GM19372 (cell line): ENCODE measurements around the gene KRT78.

ENCODE experiments used
- ATAC-seq: cut with Tn5 transposase; IDR thresholded peaks from one replicate; pipeline ENCODE4 v1.9.1; 2021; ENCODE audit warnings: mild to moderate bottlenecking, low read depth, moderate library complexity; ENCODE audit not compliant: unreplicated experiment

KRT78 gene

GRCh38 chr12:52826611-52827498, 21.9 kb downstream of the KRT78 start:
- no peak for ATAC-seq

GRCh38 chr12:52825961-52826360, 22.8 kb downstream of the KRT78 start:
- ATAC-seq = no peak

DNA sequence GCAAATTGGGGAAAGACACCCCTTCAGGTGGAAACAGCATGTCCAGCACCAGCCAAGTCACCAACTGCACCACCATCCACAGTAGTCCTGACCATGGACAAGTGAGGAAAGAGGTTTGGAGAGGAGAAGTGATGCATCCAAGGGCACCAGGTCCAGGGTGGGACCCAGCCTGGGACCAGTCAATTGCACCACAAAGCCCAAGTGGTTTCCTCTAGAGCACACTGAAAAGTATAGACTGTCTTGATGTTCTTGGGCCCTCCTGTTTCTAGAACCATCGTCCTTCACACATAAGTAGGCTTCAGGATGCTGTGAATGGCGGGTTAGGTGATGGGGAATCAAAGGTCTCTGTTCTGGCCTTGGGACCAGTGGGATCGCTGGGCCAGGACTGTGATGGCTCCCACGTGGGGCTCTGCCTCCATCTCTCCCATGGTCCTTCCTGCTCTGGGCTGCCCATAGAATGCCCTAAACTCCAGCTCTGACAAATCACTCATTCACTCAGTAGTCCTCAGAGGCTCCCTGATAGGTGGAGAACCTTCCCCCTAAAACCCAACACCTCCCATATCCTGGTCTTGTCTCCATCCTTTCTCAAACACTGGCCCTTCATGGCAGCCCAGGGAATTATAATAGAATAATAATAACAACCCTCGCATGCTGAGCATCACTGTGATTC, 23.9 kb downstream of the KRT78 start:
- ATAC-seq = no peak

DNA sequence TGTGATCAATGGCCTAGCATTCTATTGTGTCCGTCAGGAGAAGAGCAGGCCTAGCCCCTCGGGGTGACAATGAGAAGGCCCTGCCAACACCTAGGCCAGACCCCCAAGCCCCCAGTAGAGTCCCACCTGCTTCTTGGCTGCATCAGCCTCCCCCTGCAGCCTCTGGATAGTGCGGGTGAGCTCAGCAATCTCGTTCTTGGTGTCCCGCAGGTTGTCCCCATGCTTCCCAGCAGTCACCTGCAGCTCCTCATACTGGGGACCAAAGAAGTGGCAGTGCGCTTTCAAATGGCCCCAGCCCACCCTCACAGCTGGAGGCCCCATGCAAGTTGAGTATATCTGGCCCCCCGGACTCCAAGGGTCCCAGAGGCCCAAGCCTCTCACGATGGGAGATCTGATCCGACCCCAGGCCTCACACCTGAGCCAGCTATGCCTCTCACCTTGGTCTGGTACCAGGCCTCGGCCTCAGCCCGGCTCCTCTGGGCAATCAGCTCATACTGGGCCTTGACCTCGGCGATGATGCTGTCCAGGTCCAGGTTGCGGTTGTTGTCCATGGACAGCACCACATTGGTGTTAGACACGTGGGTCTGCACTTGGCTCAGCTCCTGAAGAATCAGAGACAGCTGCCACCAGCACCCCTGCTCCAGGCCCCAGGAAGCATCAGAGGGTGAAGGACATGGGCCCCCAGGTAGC, 24.9 kb downstream of the KRT78 start:
- no peak for ATAC-seq

DNA sequence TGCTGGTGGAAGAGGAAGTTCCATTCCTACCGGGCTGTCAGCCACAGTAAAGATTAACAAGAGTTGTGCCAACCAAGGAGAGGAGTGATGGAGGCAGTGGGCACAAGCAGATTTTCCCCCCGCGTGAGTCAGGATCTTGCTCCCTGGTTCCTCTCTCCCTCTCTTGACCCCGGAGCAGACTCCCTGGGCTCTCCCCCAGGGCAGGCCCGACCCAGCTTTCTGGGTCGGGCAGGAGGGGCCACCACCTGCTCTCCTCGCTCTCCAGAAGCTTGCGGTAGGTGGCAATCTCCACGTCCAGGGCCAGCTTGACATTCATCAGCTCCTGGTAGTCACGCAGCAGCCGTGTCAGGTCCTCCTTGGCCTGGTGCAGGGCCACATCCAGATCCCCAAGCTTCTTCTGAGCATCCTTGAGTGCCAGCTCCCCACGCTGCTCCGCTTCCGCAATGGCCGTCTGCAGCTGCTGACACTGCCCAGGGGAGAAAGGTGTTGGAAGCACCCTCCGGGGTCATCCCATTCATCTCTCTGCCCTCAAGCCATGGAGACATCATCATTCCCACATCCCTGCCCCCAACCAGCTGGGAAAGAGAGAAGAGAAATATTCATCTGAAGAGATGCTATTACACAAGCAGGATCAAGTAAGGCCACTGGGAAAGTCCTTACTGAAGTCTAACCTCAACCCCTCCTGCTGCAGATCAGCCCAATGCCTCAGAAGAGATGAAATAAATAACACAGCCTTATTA, 25.9 kb downstream of the KRT78 start:
- ATAC-seq = no peak

GRCh38 chr12:52821826-52822660, 26.8 kb downstream of the KRT78 start:
- no peak for ATAC-seq

- no peak for ATAC-seq
Measured at GRCh38 chr12:52821071-52821730, 27.6 kb downstream of the KRT78 start.

- ATAC-seq = no peak
Measured at GRCh38 chr12:52820521-52820920, 28.3 kb downstream of the KRT78 start.

GRCh38 chr12:52819731-52820510, 28.9 kb downstream of the KRT78 start:
- no peak for ATAC-seq

- ATAC-seq = no peak
Measured at GRCh38 chr12:52818887-52819420, 29.8 kb downstream of the KRT78 start.

DNA sequence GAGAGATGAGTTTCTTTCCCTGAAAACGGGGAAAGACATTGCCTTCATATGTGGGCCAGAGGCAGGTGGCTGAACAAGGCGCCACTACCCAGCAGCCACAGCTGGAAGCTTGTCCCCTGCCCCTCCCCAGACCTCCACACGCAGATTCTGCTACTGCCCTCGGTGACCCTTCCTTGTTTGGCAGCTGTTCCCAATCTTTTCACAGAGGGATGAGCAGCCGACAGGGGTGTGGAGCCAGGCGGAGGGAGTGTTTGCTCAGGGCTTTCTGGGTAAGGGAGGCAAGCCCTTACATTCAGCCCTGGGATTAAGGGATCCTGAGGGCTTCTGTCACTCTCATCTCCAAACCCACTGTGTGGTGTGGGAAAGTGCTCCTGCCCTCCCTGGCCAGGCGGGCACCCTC, 30.4 kb downstream of the KRT78 start:
- ATAC-seq = no peak

DNA sequence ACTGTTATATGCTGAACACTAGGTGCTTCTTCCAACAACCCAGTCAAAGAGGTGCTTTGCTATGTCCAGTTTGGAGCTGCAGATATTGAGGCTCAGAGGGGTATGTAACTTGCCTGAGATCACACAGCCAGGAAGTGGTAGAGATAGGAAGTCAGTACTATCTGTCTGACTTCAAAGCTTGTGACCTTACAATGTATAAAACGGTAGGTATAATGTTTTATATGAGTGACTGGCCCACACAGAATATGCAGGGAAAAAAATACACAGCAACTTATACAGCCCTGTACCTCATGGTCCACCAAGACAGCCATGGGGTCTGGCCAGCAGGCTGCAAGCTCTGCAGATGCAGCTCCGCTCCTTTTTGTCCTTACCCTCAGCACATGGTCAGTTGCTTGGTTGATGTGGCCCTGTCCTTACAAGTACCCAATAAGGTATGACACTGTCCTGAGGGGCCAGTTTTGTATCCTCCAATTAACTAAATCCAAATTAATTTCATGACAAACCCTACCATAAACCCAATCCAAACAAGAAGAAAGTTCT, 31.0 kb downstream of the KRT78 start:
- ATAC-seq = no peak

GRCh38 chr12:52817003-52817698, 31.6 kb downstream of the KRT78 start:
- no peak for ATAC-seq

DNA sequence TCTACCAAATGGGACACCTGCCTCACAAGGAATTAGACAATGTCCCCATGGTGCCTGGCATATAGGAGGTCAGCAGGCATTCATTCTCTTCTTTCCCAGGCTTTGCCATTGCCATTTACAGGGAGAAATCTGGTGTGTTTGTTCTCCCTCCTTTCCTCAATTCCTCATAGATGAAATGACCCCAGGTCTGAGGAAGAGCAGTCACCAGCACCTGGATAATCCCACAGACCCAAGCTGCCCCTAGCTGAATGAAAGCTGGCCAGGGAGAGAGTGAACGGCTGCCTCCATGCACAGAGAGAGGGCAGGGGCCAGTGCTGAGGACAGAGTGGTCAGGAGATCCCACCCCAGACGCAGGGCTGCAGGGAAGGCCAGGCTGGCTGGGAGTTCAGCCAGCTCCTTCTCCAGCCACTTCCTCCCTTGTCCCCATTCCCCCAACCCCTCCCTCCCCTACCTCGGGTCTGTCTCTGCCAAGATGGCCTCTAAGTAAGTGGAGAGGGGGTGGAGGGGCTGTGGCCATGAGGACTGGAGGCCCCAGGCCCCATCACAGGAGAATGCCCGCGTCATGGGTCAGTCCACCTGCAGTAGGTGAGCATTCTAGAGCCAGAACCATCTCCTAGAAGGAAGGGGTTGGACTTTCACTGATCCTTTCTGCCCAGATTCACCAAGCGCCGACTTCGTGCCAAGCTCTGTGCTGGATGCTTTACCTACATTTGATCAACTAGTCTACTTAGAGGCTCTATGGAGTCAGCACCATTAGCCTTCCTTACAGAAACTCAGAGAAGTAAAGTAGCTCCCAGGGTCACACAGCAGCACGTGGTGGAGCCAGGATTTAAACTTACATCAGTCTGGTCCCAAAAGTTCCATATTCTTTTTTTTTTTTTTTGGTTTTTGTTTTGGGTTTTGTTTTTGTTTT, 32.9 kb downstream of the KRT78 start:
- no peak for ATAC-seq

- ATAC-seq = no peak
Measured at GRCh38 chr12:52815161-52815560, 33.6 kb downstream of the KRT78 start.

DNA sequence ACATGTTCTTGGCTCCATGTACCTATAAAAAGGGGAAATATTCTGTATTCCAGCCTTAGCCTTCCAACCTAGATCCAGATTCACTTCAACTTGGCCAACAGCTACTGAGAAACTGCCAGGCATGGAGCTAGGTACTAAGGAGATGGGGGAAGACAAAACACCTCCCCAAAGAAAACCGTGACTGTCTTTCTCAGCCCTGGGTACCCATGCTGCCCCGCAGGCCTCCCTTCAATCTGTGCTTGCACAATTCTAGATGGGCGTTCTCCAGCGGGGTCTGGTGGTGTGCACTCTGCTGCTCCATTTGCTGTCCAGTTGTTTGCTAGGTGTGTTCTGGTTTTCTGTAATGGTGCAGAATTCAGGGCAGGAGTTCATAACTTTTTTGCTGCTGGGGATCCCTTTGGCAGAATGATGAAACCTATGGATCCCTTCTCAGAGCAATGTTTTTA, 34.1 kb downstream of the KRT78 start:
- no peak for ATAC-seq
